ENCODE results near the gene FGF1.

Gene FGF1

GRCh38 chr5:142549834-142550233 is 136.1 kb downstream of the FGF1 start:
- DNase-seq: no peak
- intact Hi-C loops (cut with DNase I): loop anchor here (2.0 to 10.0 kb wide), 3 partner anchors 195 to 397 kb away; partner anchors contain the start of gene SPRY4

GRCh38 chr5:142548739-142549275 is 137.1 kb downstream of the FGF1 start:
- intact Hi-C loops (cut with DNase I): loop anchor here (2.0 to 10.0 kb wide), 3 partner anchors 194 to 396 kb away; partner anchors contain the start of gene SPRY4
- peak in 5 of 10 donors; percentile 12 to 85 (median 36) for DNase-seq

DNA sequence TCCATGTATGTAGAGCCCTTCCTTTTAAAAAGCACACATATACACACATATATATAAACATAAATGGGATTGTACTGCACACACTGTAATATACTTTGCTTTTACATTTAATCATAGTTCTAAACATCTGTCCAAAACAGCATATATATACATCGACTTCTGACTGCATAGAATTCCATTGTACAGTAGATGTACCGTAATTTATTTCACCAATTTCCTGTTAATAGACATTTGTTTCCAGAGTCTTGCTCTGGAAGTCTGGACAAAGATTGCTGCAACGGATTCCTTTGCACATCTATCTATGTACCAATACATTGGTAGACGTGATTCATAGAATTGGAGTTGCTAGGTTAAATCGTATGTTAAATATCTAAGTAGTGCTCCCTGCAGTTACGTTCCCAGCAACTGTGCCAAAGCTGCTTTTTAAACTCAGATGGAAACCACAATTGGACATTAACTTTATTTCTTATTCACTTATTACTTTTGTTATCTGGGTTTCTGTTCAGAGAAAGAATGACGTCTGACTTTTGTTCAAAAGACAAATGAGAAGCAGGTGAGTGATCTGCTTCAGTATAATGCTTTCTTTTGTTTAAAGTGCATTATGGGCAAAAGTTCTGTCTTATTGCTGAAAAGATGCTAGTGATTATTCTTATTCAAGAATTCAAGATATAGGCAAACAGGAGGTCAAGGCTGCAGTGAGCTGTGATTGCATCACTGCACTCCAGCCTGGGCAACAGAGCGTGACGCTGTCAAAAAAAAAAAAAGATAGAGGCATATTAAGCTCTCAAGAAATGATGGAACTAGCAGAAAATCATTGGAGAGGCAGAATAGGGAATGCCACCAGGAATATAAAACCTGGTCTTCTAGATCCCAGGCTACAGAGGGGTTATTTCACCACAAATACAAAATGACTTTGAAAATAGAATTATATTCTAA is 138.2 kb downstream of the FGF1 start:
- DNase-seq: no peak
- intact Hi-C loops (cut with DNase I): loop anchor here (2.0 to 10.0 kb wide), 3 partner anchors 193 to 395 kb away; partner anchors contain the start of gene SPRY4

- no peak for DNase-seq
- intact Hi-C loops (cut with DNase I): loop anchor here (10.0 kb wide), 2 partner anchors 191 to 221 kb away; partner anchors contain the start of gene SPRY4
Measured at GRCh38 chr5:142545650-142546322, 140.1 kb downstream of the FGF1 start.

DNA sequence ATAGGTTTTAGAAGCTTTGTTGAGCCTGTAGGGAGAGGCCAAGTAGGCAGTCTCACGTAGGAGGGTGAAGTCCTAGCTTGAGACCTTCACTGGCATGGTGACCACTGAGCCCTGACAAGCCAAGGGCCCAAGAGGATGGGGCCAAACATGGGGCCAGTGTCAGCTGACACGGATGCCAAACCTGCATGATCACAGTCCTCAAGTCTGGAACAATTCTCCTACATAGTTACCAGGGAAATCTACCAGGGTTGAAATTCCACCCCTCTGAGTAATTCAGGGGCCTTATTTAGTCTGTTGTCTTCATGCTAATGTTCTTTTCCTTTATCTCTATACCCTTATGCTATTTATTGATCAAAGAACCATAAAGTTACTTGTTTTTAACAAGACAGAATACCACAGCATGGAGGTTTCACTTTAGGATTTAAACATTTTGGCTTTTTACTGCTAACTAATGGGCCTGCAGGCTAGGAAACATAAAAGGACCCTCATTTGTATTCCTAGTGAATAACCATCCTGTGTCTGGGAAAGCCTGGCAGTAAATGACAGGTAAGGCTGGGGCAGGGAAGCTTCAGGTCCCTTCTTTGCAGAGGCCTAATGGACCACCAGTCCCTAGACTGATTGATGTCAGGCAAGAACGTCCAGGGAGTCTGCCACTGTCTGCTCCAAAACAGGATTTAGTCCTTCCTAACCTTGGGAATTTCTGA is 140.8 kb downstream of the FGF1 start:
- no peak for DNase-seq
- intact Hi-C loops (cut with DNase I): loop anchor here (10.0 kb wide), 2 partner anchors 190 to 220 kb away; partner anchors contain the start of gene SPRY4

DNA sequence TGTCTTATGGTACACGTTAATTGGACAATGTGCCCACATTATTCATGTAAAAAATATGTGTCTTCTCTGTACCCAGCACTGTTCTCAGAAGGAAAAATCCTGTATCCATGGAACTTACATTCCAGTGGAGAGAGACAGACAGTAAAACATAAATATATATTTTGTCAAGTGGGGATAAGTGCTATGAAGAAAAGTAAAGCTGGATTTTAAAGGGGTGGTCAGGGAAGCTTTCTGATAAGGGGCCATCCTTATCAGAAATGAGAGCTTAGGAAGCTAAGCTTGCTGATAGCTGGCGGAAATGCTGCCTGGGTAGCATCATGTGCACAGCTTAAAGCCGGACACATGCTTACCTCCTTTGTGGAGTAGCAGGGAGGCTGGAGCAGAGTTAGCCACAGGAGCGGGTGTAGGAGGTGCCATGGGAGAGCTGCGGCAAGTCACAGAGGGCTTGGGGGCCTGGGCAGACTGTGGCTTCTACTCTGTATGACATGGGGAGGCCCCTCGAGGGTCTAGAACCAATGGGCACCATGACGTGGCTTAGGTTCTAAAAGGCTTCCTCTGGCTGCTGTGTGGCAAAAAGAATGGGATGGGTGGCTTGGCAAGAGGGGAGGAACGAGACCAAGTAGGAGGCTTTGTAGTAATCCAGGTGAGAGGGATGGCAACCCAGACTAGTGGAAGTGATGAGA is 141.7 kb downstream of the FGF1 start:
- no peak for DNase-seq
- intact Hi-C loops (cut with DNase I): loop anchor here (10.0 kb wide), 2 partner anchors 189 to 219 kb away; partner anchors contain the start of gene SPRY4

- DNase-seq: no peak
- intact Hi-C loops (cut with DNase I): loop anchor here (10.0 kb wide), 2 partner anchors 188 to 218 kb away; partner anchors contain the start of gene SPRY4
Measured at GRCh38 chr5:142542906-142543305, 143.0 kb downstream of the FGF1 start.

Measured in posterior cingulate gyrus (tissue), 11 donors.